H1 (cell line): Measurements from ENCODE around the gene TSPAN1. TPM values are rescaled to one million over a fixed set of nuclear protein-coding genes. Genes with fewer than 3 reads are reported as not detected.

Experiments used
- HDAC6 ChIP-seq: IDR thresholded peaks from one replicate; pipeline ENCODE4 v1.7.1; 2012; ENCODE audit warnings: low read depth, mild to moderate bottlenecking, inconsistent platforms, low read length, moderate library complexity
- KDM5A ChIP-seq: fragments of 200-600 bp; IDR thresholded peaks from 2 replicates; pipeline ENCODE4 v1.7.1; 2012; ENCODE audit warnings: mild to moderate bottlenecking, low read length, inconsistent platforms, mixed read lengths
- polyA plus RNA-seq, 7 experiments: library from polyadenylated mRNA; depleted of rRNA in 3 of 7; stranded (reverse) in 5 of 7; unstranded in 2 of 7; fragments of >200 nt in 5 of 7; fragments of 200-250 nt in 2 of 7; gene quantifications; 1 replicate in 5 of 7; 2 replicates in 1 of 7; 4 replicates in 1 of 7; pipeline versions ENCODE4 v1.2.1 to v1.2.3, GENCODE V29; 2011 to 2013; ENCODE audit warnings: missing spikeins in 2 of 7, mixed read lengths in 2 of 7
- total RNA-seq: library from RNA; stranded (reverse); fragmentation: NEBNext Ultra II Directional; extraction: Animal tissue kit (Norgen Biotek cat#: 25700); gene quantifications from 2 replicates; pipeline ENCODE4 v1.2.1, GENCODE V29; 2021

TSPAN1 gene
- total and polyA plus RNA-seq, 2 of the 8 experiments (the other 6 are each of a cell fraction or from before 2014, with no cell fraction given) = 0.05 TPM; not detected in 1

DNA sequence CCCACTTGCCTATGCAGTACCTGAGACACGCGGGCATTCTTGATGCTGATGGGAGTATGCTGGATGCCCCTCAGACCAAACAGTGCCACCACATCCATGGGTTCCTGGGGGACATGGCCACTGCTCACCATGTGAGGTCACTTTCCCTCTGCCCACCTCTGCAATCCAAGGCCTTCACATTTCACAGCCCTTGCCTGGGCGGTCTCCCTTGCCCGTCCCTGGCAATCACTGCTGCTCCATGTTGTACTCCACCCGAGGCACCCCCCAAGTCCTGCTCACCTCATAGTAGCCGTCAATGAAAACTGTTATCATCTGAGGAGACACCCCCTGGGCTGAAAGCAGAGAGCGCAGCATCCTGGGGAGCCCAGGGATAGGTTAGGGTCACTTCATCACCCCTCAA is 18.4 kb downstream of the TSPAN1 start (continued):
- no peak for TF ChIP-seq HDAC6
- TF ChIP-seq KDM5A = no peak
